Thoracic aorta (tissue), 2 donors: ENCODE measurements around the gene ARHGAP4. TPM values are rescaled to one million over a fixed set of nuclear protein-coding genes. Genes with fewer than 3 reads are reported as not detected.

Source experiments
- ATAC-seq: fragments of 150-250 bp; one replicate; pipeline ENCODE4 v1.8.0; 2017; ENCODE audit warnings: low read depth; ENCODE audit not compliant: insufficient number of reproducible peaks, low FRiP score
- DNase-seq: peaks from one replicate; pipeline ENCODE4 v3.0.0-alpha.2; 2020; ENCODE audit warnings: low spot score
- H3K27ac ChIP-seq, 2 donors: fragments of 200-600 bp; sonication (generic); 1 replicate in 1 of 2; 2 replicates in 1 of 2; pipeline ENCODE4 v1.5.1; 2016; ENCODE audit warnings: mild to moderate bottlenecking in 2 of 2, moderate library complexity in 2 of 2
- H3K27me3 ChIP-seq: fragments of 200-600 bp; sonication (generic); replicated peaks from 2 replicates; pipeline ENCODE4 v1.6.0; 2016; ENCODE audit warnings: mild to moderate bottlenecking; ENCODE audit not compliant: insufficient read depth
- H3K36me3 ChIP-seq: fragments of 200-600 bp; sonication (generic); one replicate; pipeline ENCODE4 v1.5.1; 2016
- H3K4me1 ChIP-seq, 2 donors: fragments of 200-600 bp; sonication (generic); 1 replicate in 1 of 2; 2 replicates in 1 of 2; pipeline versions ENCODE4 v1.5.1 to v1.6.0; 2016; ENCODE audit warnings: low read depth in 2 of 2, mild to moderate bottlenecking in 1 of 2; ENCODE audit not compliant: control insufficient read depth in 1 of 2
- H3K4me3 ChIP-seq: fragments of 200-600 bp; sonication (generic); 2 replicates; pipeline ENCODE4 v1.5.1; 2016; ENCODE audit warnings: mild to moderate bottlenecking
- H3K9me3 ChIP-seq: fragments of 200-600 bp; sonication (generic); 2 replicates; pipeline ENCODE4 v1.5.1; 2016
- total RNA-seq, 2 donors: library from RNA; depleted of rRNA; stranded (reverse); fragments of >200 nt; gene quantifications; one replicate each; pipeline versions ENCODE4 v1.1.0 to v1.2.3, GENCODE V29; 2016
- TF ChIP-seq, protein P1 (sequence below): fragments of 200-600 bp; sonication (generic); IDR thresholded peaks from one replicate; pipeline ENCODE4 v1.5.1; 2019; ENCODE audit warnings: antibody characterized with exemption

ARHGAP4 gene
- total RNA-seq, 2 donors from 2014 or later, result 31.7 to 92.1 TPM

DNA sequence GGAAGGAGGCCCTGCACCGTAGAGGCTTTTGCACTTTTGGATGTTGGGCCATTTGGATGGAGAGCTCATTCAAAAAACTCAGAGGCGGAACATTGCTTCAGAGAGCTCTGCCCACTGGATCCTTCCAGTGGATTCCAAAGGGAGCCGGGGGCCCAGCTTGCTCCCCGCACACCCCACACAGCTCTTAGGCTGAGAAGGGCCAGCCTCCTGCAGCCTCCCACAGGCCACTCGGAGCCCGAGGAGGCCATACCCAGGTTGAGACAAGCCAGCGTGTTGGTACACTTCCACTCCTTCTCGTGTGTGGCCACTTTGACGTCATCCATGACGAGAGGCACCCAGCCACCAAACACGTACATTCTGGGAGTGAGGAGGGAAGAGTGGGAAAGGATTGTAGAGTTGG is 35.2 kb upstream of the ARHGAP4 start:
- TF ChIP-seq, protein P1, sequence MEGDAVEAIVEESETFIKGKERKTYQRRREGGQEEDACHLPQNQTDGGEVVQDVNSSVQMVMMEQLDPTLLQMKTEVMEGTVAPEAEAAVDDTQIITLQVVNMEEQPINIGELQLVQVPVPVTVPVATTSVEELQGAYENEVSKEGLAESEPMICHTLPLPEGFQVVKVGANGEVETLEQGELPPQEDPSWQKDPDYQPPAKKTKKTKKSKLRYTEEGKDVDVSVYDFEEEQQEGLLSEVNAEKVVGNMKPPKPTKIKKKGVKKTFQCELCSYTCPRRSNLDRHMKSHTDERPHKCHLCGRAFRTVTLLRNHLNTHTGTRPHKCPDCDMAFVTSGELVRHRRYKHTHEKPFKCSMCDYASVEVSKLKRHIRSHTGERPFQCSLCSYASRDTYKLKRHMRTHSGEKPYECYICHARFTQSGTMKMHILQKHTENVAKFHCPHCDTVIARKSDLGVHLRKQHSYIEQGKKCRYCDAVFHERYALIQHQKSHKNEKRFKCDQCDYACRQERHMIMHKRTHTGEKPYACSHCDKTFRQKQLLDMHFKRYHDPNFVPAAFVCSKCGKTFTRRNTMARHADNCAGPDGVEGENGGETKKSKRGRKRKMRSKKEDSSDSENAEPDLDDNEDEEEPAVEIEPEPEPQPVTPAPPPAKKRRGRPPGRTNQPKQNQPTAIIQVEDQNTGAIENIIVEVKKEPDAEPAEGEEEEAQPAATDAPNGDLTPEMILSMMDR, result no peak
- ATAC-seq (no peak), DNase-seq (no peak)
- Histone ChIP-seq H3K27ac (no peak overlapping the region), H3K27me3 (no peaks in the 10 kb centered on the region), H3K36me3 (peaks cover 39% of the 10 kb centered on the region), H3K4me3 (no peak overlapping the region), H3K4me1 (peaks cover 3 to 9% of the 10 kb centered on the region in 2 donors), H3K9me3 (no peaks in the 10 kb centered on the region)

DNA sequence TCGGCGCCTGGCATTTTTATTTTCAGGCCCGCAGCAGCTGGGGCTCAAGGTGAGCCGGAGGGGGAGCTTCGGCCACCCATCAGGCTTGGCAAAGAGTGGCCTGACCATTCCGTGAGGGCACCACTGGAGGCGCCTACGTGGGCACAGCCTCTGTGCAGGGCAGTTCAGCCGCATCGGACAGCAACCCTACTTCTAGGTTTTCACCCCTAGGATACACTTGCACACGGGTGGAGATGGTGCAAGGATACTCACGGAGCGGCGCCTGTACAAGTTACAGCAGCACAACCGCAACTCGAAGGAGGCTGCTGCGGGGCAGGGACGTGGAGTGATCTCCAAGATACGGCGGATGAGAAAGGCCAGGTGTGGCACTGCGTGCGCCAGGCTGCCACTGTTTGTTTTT is 34.7 kb upstream of the ARHGAP4 start:
- H3K27ac ChIP-seq, result no peak overlapping the region
- ATAC-seq, result no peak
- peaks cover 39% of the 10 kb centered on the region for H3K36me3 ChIP-seq
- no peak overlapping the region for H3K4me3 ChIP-seq
- H3K4me1 ChIP-seq, result peaks cover 0 to 4% of the 10 kb centered on the region in 2 donors
- no peaks in the 10 kb centered on the region for H3K27me3 ChIP-seq
- H3K9me3 ChIP-seq, result no peaks in the 10 kb centered on the region
- DNase-seq, result no peak
- TF ChIP-seq, protein P1, result no peak

DNA sequence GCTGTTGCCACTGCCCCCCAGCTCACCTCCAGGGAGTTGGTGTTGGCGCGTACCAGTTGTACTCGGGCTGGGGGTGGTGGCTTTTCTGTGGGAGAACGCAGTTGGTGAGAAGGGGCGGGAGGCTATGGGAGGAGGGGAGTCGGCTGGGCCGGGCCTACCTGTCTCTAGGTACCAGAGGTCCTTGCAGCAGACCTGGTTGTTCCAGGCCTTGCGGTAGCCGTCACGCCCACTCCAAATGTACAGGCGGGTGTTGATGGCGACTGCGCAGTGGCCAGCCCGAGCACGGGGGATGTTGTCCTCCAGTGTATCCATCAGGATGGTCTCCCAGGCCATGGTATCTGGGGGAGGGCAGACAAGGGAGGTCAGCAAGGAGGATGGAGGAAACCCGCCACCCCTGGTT is 34.0 kb upstream of the ARHGAP4 start:
- H3K27me3 ChIP-seq, result no peaks in the 10 kb centered on the region
- DNase-seq, result no peak
- peaks cover 39% of the 10 kb centered on the region for H3K36me3 ChIP-seq
- no peaks in the 10 kb centered on the region for H3K9me3 ChIP-seq
- ATAC-seq, result no peak
- H3K4me3 ChIP-seq, result no peak overlapping the region
- H3K27ac ChIP-seq, result no peak overlapping the region
- TF ChIP-seq, protein P1, result no peak
- no peaks in the 10 kb centered on the region for H3K4me1 ChIP-seq

DNA sequence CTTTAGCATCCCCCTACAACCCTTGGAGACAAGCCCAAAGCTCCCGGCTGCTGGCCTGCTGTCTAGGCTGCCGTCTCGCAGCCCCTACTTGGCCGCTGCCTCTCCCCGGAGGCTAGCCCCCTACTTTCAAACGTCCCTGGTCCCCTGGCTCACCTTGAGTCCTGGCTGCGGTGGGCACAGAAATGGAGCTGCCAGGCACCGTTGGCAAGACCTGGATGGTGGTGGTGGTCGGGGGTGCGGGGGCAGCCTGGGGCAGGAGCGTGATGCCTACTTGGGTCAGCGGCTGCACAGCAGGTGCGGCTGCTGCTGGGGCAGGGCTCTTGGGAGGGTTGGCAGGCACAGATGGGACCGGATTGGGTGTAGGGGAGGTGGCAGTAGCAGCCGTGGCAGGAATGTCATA is 33.6 kb upstream of the ARHGAP4 start:
- Histone ChIP-seq H3K27ac (no peak overlapping the region), H3K4me3 (no peak overlapping the region), H3K27me3 (no peaks in the 10 kb centered on the region), H3K36me3 (peaks cover 39% of the 10 kb centered on the region), H3K4me1 (no peaks in the 10 kb centered on the region), H3K9me3 (no peaks in the 10 kb centered on the region)
- no peak for ATAC-seq
- TF ChIP-seq, protein P1, result no peak
- DNase-seq, result no peak

DNA sequence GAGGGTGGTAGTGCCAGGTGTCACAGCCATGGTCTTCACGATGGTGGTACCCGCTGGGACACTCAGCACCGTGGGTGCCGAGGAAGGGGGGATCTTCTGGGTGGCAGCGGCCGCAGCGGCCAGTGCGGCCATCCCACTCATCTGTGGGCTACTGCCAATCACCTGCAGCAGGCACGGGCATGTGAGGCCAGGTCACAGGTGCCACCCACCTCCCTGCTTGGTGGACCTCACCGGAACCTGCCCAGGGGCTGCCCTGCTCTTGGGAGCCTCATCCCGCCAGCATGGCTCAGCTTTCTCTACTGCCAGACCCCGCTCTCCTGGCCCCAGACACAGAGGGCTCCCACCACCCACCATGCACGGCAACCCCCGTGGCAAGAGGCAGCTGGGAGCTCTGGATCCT is 32.5 kb upstream of the ARHGAP4 start:
- TF ChIP-seq, protein P1, result no peak
- H3K27ac ChIP-seq, result no peak overlapping the region
- DNase-seq, result no peak

More for the DNA sequence above, 32.5 kb upstream of the ARHGAP4 start:
- Histone ChIP-seq H3K4me1 (no peaks in the 10 kb centered on the region), H3K4me3 (no peak overlapping the region), H3K27me3 (no peaks in the 10 kb centered on the region), H3K9me3 (no peaks in the 10 kb centered on the region), H3K36me3 (peaks cover 39% of the 10 kb centered on the region)
- ATAC-seq, result no peak
